Gastrocnemius medialis (tissue), 4 donors: Measurements from ENCODE around the gene VAV2. TPM values are rescaled to one million over a fixed set of nuclear protein-coding genes. Genes with fewer than 3 reads are reported as not detected.

Source experiments
- ATAC-seq, 2 donors: fragments of 150-250 bp; one replicate each; pipeline ENCODE4 v1.9.1; 2016
- DNase-seq, 2 donors: peaks; one replicate each; pipeline ENCODE4 v3.0.0-alpha.2; 2019
- H3K27ac ChIP-seq, 4 donors: fragments of 200-600 bp; sonication (generic); 1 replicate in 1 of 4; 2 replicates in 3 of 4; pipeline ENCODE4 v1.5.1; 2016 to 2018; ENCODE audit warnings: mild to moderate bottlenecking in 2 of 4, moderate library complexity in 1 of 4
- H3K27me3 ChIP-seq, 3 donors: fragments of 200-600 bp; sonication (generic) in 2 of 3; 1 replicate in 1 of 3; 2 replicates in 2 of 3; pipeline versions ENCODE4 v1.5.1 to v1.6.0; 2016 to 2019; ENCODE audit warnings: mild to moderate bottlenecking in 1 of 3, moderate library complexity in 1 of 3
- H3K36me3 ChIP-seq, 2 donors: fragments of 200-600 bp; sonication (generic) in 1 of 2; one replicate each; pipeline ENCODE4 v1.5.1; 2017 to 2018
- H3K4me1 ChIP-seq, 2 donors: fragments of 200-600 bp; sonication (generic) in 1 of 2; one replicate each; pipeline ENCODE4 v1.5.1; 2016 to 2017; ENCODE audit warnings: mild to moderate bottlenecking in 2 of 2
- H3K4me3 ChIP-seq, 4 donors: fragments of 200-600 bp; sonication (generic) in 3 of 4; 1 replicate in 1 of 4; 2 replicates in 3 of 4; pipeline ENCODE4 v1.5.1; 2016 to 2019; ENCODE audit warnings: mild to moderate bottlenecking in 2 of 4
- H3K9me3 ChIP-seq, 3 donors: fragments of 200-600 bp; sonication (generic) in 2 of 3; 1 replicate in 1 of 3; 2 replicates in 2 of 3; pipeline ENCODE4 v1.5.1; 2016 to 2019
- POLR2A ChIP-seq, 2 donors: fragments of 450-650 bp; IDR thresholded peaks; one replicate each; pipeline ENCODE4 v1.6.1; 2017; ENCODE audit warnings: antibody characterized with exemption in 2 of 2, mild to moderate bottlenecking in 2 of 2, moderate library complexity in 2 of 2
- in situ Hi-C, 4 donors: fragments of 200-750 bp; cut with MboI; loops; one replicate each; pipeline versions ENCODE4 v1.15.0 to v1.8.0; 2017; ENCODE audit warnings: low sequenced_read_pairs in 4 of 4
- intact Hi-C: fragments of 100-400 bp; cut with DNase I; formaldehyde crosslinking; loops from one replicate; pipeline ENCODE4 v1.15.1; 2023; ENCODE audit warnings: low total_unique reads
- total RNA-seq, 4 donors: library from RNA; depleted of rRNA; stranded (reverse); fragments of >200 nt; gene quantifications; one replicate each; pipeline versions ENCODE4 v1.1.0 to v1.2.3, GENCODE V29; 2016
- TF ChIP-seq, protein P1 (sequence below), 5 experiments: fragments of 450-650 bp in 3 of 5; fragments of 200-600 bp in 2 of 5; sonication (generic) in 2 of 5; IDR thresholded peaks in 4 of 5; conservative IDR thresholded peaks in 1 of 5; 1 replicate in 4 of 5; 2 replicates in 1 of 5; pipeline ENCODE4 v1.5.1; 2016 to 2019; ENCODE audit warnings: antibody characterized with exemption in 5 of 5, mild to moderate bottlenecking in 3 of 5, moderate library complexity in 3 of 5

VAV2 gene
- total RNA-seq, 4 donors from 2014 or later = 0.51 to 1.2 (median 0.97) TPM

DNA sequence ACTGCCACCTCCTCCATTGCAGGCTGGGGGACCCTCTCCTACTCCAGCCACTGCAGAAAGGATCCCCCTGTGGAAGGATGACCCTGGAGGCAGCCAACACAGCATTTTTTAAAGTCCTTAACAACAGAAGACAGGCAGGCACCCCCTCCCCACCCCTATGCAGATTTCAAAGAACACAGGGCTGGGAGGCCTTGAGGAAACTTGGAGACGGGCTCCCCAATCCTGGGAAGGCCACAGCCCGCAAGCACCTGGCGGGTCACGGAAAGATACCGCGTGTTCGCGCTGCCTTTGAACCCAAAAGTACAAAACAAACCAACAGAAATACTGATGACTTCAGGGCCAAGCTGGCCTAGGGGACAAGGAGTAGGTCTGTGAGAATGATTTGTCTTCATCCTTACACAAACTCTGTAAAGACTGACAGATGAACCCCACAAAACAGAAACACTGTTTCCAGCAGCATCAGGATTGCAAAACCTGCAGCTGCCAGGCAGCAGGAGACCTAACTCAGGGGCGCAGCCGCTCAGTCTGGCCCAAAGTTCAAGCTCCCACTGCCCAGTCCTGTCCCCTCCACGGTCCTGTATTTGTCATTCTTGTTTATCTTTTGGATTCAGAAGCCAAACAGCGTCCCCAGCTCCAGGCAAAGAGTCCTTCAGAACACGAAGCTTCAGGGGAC, 13.8 kb downstream of the VAV2 start:
- H3K36me3 ChIP-seq = no peaks in the 10 kb centered on the region
- peaks cover 0 to 12% of the 10 kb centered on the region in 2 donors for H3K4me1 ChIP-seq
- H3K4me3 ChIP-seq = no peak overlapping the region
- ATAC-seq = no peak
- TF ChIP-seq, protein P1, sequence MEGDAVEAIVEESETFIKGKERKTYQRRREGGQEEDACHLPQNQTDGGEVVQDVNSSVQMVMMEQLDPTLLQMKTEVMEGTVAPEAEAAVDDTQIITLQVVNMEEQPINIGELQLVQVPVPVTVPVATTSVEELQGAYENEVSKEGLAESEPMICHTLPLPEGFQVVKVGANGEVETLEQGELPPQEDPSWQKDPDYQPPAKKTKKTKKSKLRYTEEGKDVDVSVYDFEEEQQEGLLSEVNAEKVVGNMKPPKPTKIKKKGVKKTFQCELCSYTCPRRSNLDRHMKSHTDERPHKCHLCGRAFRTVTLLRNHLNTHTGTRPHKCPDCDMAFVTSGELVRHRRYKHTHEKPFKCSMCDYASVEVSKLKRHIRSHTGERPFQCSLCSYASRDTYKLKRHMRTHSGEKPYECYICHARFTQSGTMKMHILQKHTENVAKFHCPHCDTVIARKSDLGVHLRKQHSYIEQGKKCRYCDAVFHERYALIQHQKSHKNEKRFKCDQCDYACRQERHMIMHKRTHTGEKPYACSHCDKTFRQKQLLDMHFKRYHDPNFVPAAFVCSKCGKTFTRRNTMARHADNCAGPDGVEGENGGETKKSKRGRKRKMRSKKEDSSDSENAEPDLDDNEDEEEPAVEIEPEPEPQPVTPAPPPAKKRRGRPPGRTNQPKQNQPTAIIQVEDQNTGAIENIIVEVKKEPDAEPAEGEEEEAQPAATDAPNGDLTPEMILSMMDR (IDR thresholded peaks at IDR 0.05 in 4 of 5, conservative IDR thresholded peaks at IDR 0.05 in 1 of 5) = no peak
- no peak for TF ChIP-seq POLR2A (IDR thresholded peaks at IDR 0.05)
- no peak for DNase-seq
- in situ Hi-C loops = no loop called here
- intact Hi-C loops = no loop called here
- H3K27ac ChIP-seq = no peak overlapping the region
- H3K27me3 ChIP-seq = peaks cover 0 to 13% (median 4%) of the 10 kb centered on the region in 3 donors
- no peaks in the 10 kb centered on the region for H3K9me3 ChIP-seq

DNA sequence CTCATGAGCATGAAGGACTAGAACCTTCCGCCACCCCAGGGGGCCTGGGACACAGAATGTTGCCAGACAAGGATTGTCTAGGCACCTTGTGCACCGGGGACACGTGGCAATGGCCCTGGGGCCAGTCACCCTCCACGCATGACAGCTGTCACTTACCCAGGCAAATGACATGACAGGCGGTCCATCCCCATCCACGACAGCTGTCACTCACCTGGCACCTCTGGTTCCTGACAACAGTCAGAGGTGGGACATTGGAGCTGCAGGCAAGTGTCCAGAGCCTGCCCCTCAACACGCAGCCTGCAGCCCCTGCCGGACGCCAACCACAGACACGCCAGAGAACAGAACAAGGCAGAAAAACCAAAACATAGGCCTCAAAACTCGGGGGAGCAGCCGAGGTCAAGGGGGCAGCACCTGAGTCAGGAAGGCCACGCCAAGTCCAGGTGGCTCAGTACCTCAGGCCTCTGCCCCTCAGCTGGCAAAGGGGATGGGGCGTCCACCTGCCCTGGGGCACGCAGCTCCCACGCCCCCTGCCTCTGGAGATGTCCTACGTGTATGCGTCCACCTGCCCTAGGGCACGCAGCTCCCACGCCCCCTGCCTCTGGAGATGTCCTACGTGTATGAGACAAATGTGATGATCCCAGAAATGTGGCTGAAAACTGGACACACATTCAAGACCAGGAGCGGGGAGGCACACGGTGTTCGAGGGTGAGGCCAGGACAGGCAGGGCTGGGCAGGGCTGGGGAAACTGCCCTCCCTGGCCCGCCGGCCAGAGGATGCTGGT, 14.5 kb downstream of the VAV2 start:
- Histone ChIP-seq H3K27ac (no peak overlapping the region), H3K9me3 (no peaks in the 10 kb centered on the region), H3K4me3 (no peak overlapping the region), H3K36me3 (no peaks in the 10 kb centered on the region), H3K4me1 (peaks cover 0 to 12% of the 10 kb centered on the region in 2 donors), H3K27me3 (peaks cover 0 to 13% (median 4%) of the 10 kb centered on the region in 3 donors)
- DNase-seq = no peak
- intact Hi-C loops = no loop called here
- TF ChIP-seq POLR2A (IDR thresholded peaks at IDR 0.05) = no peak
- in situ Hi-C loops = no loop called here
- no peak for ATAC-seq

DNA sequence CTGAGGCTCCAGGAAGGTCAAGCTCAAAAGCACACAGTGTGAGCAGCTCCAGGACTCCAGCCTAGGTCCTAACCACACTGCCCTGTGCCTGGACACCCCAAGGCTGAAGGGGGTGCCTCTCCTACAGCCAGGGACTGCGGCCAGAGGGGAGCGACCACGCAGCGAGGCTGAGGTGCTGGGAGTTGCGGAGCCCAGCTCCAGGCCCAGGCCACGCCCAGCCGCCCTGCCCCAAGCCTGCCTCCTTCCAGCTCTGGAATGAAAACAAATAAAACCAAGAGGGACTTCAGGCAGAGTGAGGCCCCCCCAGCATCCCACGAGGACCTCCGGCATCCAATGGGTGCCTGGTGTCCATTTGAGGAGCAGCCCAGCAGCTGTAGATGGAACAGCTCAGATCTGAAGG, 15.2 kb downstream of the VAV2 start:
- peaks cover 0 to 12% of the 10 kb centered on the region in 2 donors for H3K4me1 ChIP-seq
- TF ChIP-seq, protein P1 (IDR thresholded peaks at IDR 0.05 in 4 of 5, conservative IDR thresholded peaks at IDR 0.05 in 1 of 5) = no peak
- TF ChIP-seq POLR2A (IDR thresholded peaks at IDR 0.05) = no peak
- intact Hi-C loops = no loop called here
- no peaks in the 10 kb centered on the region for H3K9me3 ChIP-seq
- no peaks in the 10 kb centered on the region for H3K36me3 ChIP-seq
- no peak overlapping the region for H3K4me3 ChIP-seq
- no peak overlapping the region for H3K27ac ChIP-seq
- ATAC-seq (no peak), DNase-seq (no peak)
- in situ Hi-C loops = no loop called here
- peaks cover 0 to 13% (median 4%) of the 10 kb centered on the region in 3 donors for H3K27me3 ChIP-seq

DNA sequence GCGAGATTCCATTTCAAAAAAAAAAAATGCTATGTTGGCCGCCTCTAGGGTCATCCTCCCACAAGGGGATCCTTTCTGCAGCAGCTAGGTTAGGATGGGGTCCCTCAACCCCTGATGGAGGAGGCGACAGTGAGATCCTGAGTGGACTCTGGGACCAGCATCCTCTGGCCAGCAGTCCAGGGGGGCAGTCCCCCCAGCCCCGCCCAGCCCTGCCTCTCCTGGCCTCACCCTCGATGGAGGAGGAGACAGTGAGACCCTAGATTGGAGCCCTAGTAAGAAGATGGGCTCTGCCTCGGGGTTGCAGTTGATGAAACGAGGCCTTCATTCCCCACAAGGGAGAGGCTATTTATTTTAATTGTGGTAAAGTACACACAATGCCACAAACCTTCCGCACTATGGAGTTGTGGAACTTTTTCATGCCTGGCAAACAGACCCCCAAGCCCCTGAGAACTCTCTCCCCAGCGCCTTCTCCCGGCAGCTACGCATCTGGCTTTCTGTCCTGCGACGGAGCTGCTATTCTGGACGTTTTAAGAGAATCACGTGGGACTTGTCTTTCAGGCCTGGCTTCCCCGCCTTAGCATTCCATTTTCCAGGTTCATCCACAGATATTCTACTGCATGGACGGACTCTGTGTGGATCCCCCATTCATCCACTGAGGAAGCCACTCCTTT, 15.8 kb downstream of the VAV2 start:
- intact Hi-C loops (no loop called here), in situ Hi-C loops (no loop called here)
- TF ChIP-seq, protein P1 (IDR thresholded peaks at IDR 0.05 in 4 of 5, conservative IDR thresholded peaks at IDR 0.05 in 1 of 5) = no peak
- no peak for TF ChIP-seq POLR2A (IDR thresholded peaks at IDR 0.05)
- H3K27me3 ChIP-seq = peaks cover 0 to 13% (median 4%) of the 10 kb centered on the region in 3 donors
- ATAC-seq = no peak
- H3K27ac ChIP-seq = no peak overlapping the region
- H3K36me3 ChIP-seq = no peaks in the 10 kb centered on the region
- peaks cover 0 to 12% of the 10 kb centered on the region in 2 donors for H3K4me1 ChIP-seq
- H3K9me3 ChIP-seq = no peaks in the 10 kb centered on the region
- H3K4me3 ChIP-seq = no peak overlapping the region
- no peak for DNase-seq

DNA sequence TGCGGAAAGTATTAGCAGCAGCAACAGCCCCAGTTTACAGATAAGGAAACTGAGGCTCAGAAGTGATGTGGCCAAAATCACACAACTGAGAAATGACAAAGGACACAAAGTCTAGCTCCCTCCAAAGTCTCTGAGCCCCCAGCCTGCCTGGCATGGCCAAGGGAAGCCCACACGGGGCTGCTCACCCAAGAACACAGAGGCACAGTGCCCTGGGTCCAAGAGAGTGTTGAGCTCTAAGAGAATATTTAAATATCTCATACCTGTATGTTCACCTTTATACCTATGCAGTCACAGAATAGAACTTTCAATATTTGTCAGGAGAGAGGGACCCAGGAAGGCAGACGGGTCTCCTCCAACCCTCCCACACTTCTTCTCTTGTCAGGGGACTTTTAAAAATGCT, 16.6 kb downstream of the VAV2 start:
- H3K4me1 ChIP-seq = peaks cover 0 to 12% of the 10 kb centered on the region in 2 donors
- in situ Hi-C loops = no loop called here

More for the DNA sequence above, 16.6 kb downstream of the VAV2 start:
- Histone ChIP-seq H3K9me3 (no peaks in the 10 kb centered on the region), H3K27me3 (peaks cover 0 to 13% (median 4%) of the 10 kb centered on the region in 3 donors), H3K36me3 (no peaks in the 10 kb centered on the region), H3K4me3 (no peak overlapping the region), H3K27ac (no peak overlapping the region)
- TF ChIP-seq POLR2A (IDR thresholded peaks at IDR 0.05) = no peak
- TF ChIP-seq, protein P1 (IDR thresholded peaks at IDR 0.05 in 4 of 5, conservative IDR thresholded peaks at IDR 0.05 in 1 of 5) = no peak
- no peak for ATAC-seq
- intact Hi-C loops = no loop called here
- DNase-seq = no peak
